ENCODE measurements around the gene EGFL7. TPM values are rescaled to one million over a fixed set of nuclear protein-coding genes. Genes with fewer than 3 reads are reported as not detected.

EGFL7 gene
- total and polyA plus RNA-seq, 10 donors, result 132 to 522 (median 187) TPM

DNA sequence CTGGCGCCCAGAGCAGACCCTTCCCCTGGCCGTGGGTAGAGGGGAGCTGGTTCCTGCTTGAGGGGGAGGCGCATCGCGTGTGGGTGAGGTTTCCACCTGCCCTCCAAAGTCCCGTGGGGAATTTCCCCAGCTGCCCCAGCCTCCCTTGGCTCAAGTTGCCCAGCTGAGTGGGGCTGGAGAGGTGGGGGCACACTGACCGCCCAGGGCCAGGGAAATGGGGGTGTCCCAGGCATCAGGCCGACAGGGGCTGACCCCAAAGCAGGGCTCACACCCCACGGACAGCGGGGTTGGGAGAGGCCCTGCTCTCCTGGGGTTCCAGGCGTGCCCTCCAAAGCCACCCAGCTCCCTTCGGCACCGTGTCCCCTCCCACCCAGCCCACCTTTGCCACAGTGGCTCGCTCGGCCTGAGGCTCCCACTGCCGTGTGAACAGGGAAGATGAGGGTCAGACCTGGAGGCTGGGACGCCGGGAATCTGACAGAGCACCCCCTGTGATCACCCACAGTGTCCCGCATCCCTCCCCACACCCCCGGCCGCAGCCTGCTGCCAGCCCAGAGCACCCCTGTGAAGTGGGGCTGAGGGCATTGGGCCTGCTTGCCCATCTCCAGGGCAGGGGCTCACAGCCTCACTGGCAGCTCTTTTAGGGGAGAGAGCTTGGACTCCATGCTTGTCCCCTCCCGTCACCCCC, 933 bp upstream of the EGFL7 start:
- Histone ChIP-seq H3K4me3 (peak overlapping the region in 6 of 8 donors; percentile 54 to 84 (median 64)), H3K27ac (peak overlapping the region; percentile 52 to 90 (median 84)), H3K36me3 (peaks cover 0 to 21% (median 5%) of the 10 kb centered on the region in 6 donors), H3K27me3 (replicated peaks in 1 of 7) (peaks cover 2 to 96% (median 71%) of the 10 kb centered on the region in 7 donors), H3K4me1 (peaks cover 7 to 74% (median 43%) of the 10 kb centered on the region in 6 donors), H3K9me3 (no peaks in the 10 kb centered on the region)
- intact Hi-C loops (cut with DNase I; ENCODE audit: low total_unique reads), result no loop called here
- WGBS, 5 donors, result 27 to 53% (median 32%) methylated on average over 6 to 22 of the region's 22 CpGs
- no peak for TF ChIP-seq POLR2AphosphoS5 (IDR thresholded peaks at IDR 0.05)
- TF ChIP-seq POLR2A (IDR thresholded peaks at IDR 0.05), result no peak
- TF ChIP-seq, protein P1, sequence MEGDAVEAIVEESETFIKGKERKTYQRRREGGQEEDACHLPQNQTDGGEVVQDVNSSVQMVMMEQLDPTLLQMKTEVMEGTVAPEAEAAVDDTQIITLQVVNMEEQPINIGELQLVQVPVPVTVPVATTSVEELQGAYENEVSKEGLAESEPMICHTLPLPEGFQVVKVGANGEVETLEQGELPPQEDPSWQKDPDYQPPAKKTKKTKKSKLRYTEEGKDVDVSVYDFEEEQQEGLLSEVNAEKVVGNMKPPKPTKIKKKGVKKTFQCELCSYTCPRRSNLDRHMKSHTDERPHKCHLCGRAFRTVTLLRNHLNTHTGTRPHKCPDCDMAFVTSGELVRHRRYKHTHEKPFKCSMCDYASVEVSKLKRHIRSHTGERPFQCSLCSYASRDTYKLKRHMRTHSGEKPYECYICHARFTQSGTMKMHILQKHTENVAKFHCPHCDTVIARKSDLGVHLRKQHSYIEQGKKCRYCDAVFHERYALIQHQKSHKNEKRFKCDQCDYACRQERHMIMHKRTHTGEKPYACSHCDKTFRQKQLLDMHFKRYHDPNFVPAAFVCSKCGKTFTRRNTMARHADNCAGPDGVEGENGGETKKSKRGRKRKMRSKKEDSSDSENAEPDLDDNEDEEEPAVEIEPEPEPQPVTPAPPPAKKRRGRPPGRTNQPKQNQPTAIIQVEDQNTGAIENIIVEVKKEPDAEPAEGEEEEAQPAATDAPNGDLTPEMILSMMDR (IDR thresholded peaks at IDR 0.05 in 8 of 11, conservative IDR thresholded peaks at IDR 0.05 in 3 of 11), result no peak
- no peak for DNase-seq

DNA sequence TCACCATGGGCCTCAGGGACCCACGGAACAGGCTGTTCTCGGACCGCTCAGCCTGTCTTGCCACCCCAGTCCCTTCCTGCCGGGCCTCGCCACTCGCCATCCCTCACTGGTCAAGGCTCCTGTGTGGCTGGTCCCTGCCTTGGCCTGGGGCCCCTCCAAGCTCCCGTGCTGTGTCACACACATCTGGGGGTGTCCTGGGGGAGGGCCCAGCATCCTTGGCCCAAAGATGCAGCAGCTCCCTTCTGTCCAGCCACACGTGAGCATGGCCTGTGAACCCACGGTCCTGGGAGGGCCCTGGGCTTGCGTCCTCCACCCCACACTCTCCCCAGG, 425 bp upstream of the EGFL7 start:
- Histone ChIP-seq H3K27ac (peak overlapping the region; percentile 52 to 90 (median 84)), H3K36me3 (peaks cover 0 to 26% (median 5%) of the 10 kb centered on the region in 6 donors), H3K27me3 (replicated peaks in 1 of 7) (peaks cover 3 to 96% (median 67%) of the 10 kb centered on the region in 7 donors), H3K4me1 (peaks cover 6 to 74% (median 38%) of the 10 kb centered on the region in 6 donors), H3K4me3 (peak overlapping the region in 6 of 8 donors; percentile 54 to 84 (median 64)), H3K9me3 (no peaks in the 10 kb centered on the region)
- intact Hi-C loops (cut with DNase I; ENCODE audit: low total_unique reads), result no loop called here
- DNase-seq, result no peak
- 37 to 72% (median 46%) methylated on average over 8 to 10 of the region's 10 CpGs for WGBS, 5 donors
- no peak for TF ChIP-seq POLR2AphosphoS5 (IDR thresholded peaks at IDR 0.05)
- TF ChIP-seq POLR2A (IDR thresholded peaks at IDR 0.05), result no peak
- TF ChIP-seq, protein P1 (IDR thresholded peaks at IDR 0.05 in 8 of 11, conservative IDR thresholded peaks at IDR 0.05 in 3 of 11), result no peak

DNA sequence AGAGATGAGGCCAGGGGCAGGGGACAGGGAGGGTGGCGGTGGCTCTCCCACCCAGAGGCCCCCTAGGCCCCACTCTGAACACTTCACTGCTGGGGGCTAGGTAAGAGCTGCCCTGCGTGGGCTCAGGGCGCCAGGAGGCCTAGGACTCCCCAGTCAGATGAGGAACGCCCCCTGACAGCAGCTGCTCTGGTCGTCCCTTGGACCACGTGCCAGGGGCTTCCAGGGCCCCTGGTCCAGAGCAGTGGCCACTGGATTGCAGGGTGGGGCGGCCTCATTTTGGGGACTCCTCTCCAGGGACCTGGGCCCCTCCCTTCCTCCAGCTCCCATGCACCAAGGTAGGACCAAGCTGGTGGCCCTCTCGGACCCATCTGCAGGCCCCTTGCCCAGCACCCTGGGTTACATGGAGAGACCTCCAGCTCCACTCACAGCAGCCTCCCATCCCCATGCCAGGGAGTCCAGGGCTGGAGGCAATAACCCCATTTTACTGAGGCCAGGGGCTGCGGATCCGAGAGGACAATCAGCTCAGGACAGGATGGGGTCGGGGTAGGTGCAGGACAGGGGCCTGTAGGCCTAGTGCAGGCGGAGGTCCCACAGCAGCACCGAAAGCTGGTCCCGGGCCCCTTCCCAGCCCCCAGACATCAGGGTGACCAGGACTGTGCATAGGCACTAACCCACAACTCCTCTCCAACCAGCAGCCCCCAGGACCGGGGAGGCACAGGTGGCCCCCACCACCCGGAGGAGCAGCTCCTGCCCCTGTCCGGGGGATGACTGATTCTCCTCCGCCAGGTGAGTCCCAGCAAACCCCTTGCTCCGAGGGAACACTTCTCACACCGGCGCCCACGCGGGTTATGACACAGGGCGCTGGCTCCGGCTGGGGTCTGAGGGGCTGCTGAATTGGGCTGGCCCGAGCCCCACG, 1.5 kb downstream of the EGFL7 start:
- 57 to 64% (median 60%) methylated on average over 16 to 27 of the region's 27 CpGs for WGBS, 5 donors
- peak overlapping the region; percentile 38 to 90 (median 84) for H3K27ac ChIP-seq
- no peaks in the 10 kb centered on the region for H3K9me3 ChIP-seq
- H3K27me3 ChIP-seq (replicated peaks in 1 of 7), result peaks cover 3 to 95% (median 47%) of the 10 kb centered on the region in 7 donors
- peaks cover 3 to 72% (median 34%) of the 10 kb centered on the region in 6 donors for H3K4me1 ChIP-seq
- intact Hi-C loops (cut with DNase I; ENCODE audit: low total_unique reads), result no loop called here
- DNase-seq, result no peak
- H3K4me3 ChIP-seq, result peak overlapping the region; percentile 48 to 84 (median 64)
- peak in 2 of 3 donors; percentile 32 to 47 for TF ChIP-seq POLR2AphosphoS5 (IDR thresholded peaks at IDR 0.05)
- TF ChIP-seq, protein P1 (IDR thresholded peaks at IDR 0.05 in 8 of 11, conservative IDR thresholded peaks at IDR 0.05 in 3 of 11), result no peak
- H3K36me3 ChIP-seq, result peaks cover 0 to 46% (median 5%) of the 10 kb centered on the region in 6 donors
